ENCODE results near the gene SLC29A3.
"Not testable (repeated sequence)": the region's sequence is repeated elsewhere in the genome, so short reads cannot be mapped to it uniquely, and the experiment has no call there.

SLC29A3 gene

GRCh38 chr10:71271662-71272055 is 47.4 kb upstream of the SLC29A3 start:
- no CpG with 5 or more reads among the region's 14 CpGs for WGBS, 2 donors (ENCODE audit: extremely low coverage in 2 of 2, insufficient read length in 2 of 2, insufficient replicate concordance in 1 of 2)
- no peak overlapping the region for H2AFZ ChIP-seq (ENCODE audit: low read length)
- H3K4me1 ChIP-seq (ENCODE audit: control insufficient read depth in 2 of 2, insufficient read depth in 1 of 2, low read depth in 1 of 2, low read length in 2 of 2), result peaks cover 4 to 10% of the 10 kb centered on the region in 2 donors
- H2BK5ac ChIP-seq (ENCODE audit: low read length), result peak overlapping the region; percentile 76
- no peak overlapping the region for H3K4me2 ChIP-seq (ENCODE audit: insufficient read depth, low read length, poor library complexity, severe bottlenecking)
- peak overlapping the region; percentile 66 for H3K23ac ChIP-seq (ENCODE audit: low read depth, low read length, poor library complexity)
- no peak for DNase-seq (ENCODE audit: low spot score)
- no peak overlapping the region for H3K14ac ChIP-seq (ENCODE audit: low read length)
- no peaks in the 10 kb centered on the region for H3K9me3 ChIP-seq (replicated peaks in 1 of 2; ENCODE audit: control insufficient read depth in 2 of 2, insufficient read depth in 1 of 2, low read depth in 1 of 2, low read length in 2 of 2)
- no peak overlapping the region for H4K8ac ChIP-seq (ENCODE audit: low read depth, low read length)
- H4K91ac ChIP-seq (ENCODE audit: low read depth, low read length, poor library complexity), result no peak overlapping the region
- H3K4me3 ChIP-seq (ENCODE audit: low read length in 2 of 2), result no peak overlapping the region
- no peaks in the 10 kb centered on the region for H3K79me1 ChIP-seq (ENCODE audit: low read depth, low read length)
- peaks cover 0 to 15% (median 0%) of the 10 kb centered on the region in 3 experiments for H3K27me3 ChIP-seq (ENCODE audit: control insufficient read depth in 3 of 3, insufficient read depth in 3 of 3, low read depth in 1 of 3, low read length in 3 of 3)
- H3K4ac ChIP-seq (ENCODE audit: low read length), result peak overlapping the region; percentile 80
- no peak overlapping the region for H2BK12ac ChIP-seq (ENCODE audit: low read length)
- H2BK120ac ChIP-seq (ENCODE audit: low read depth, low read length), result no peak overlapping the region
- no peak overlapping the region for H3K27ac ChIP-seq (replicated peaks; ENCODE audit: low read length)
- H3K18ac ChIP-seq (ENCODE audit: low read length), result peak overlapping the region; percentile 88
- no peaks in the 10 kb centered on the region for H3K36me3 ChIP-seq (replicated peaks in 1 of 2; ENCODE audit: control insufficient read depth in 2 of 2, insufficient read depth in 2 of 2, low read length in 2 of 2)
- H2AK5ac ChIP-seq (ENCODE audit: low read depth, low read length), result peak overlapping the region; percentile 90
- H2BK15ac ChIP-seq (ENCODE audit: low read length), result peak overlapping the region; percentile 81
- no peak overlapping the region for H3K9ac ChIP-seq (ENCODE audit: low read depth, low read length, poor library complexity)

- Histone ChIP-seq H3K4me3 (ENCODE audit: low read length in 2 of 2) (no peak overlapping the region), H2BK120ac (ENCODE audit: low read depth, low read length) (no peak overlapping the region), H3K14ac (ENCODE audit: low read length) (no peak overlapping the region), H3K79me1 (ENCODE audit: low read depth, low read length) (no peaks in the 10 kb centered on the region), H4K8ac (ENCODE audit: low read depth, low read length) (no peak overlapping the region), H2AK5ac (ENCODE audit: low read depth, low read length) (peak overlapping the region; percentile 90), H3K9ac (ENCODE audit: low read depth, low read length, poor library complexity) (no peak overlapping the region), H3K9me3 (replicated peaks in 1 of 2; ENCODE audit: control insufficient read depth in 2 of 2, insufficient read depth in 1 of 2, low read depth in 1 of 2, low read length in 2 of 2) (no peaks in the 10 kb centered on the region), H4K91ac (ENCODE audit: low read depth, low read length, poor library complexity) (peak overlapping the region; percentile 38), H2BK5ac (ENCODE audit: low read length) (peak overlapping the region; percentile 76), H3K36me3 (replicated peaks in 1 of 2; ENCODE audit: control insufficient read depth in 2 of 2, insufficient read depth in 2 of 2, low read length in 2 of 2) (no peaks in the 10 kb centered on the region), H2BK15ac (ENCODE audit: low read length) (peak overlapping the region; percentile 41), H3K27me3 (ENCODE audit: control insufficient read depth in 3 of 3, insufficient read depth in 3 of 3, low read depth in 1 of 3, low read length in 3 of 3) (peaks cover 0 to 15% (median 0%) of the 10 kb centered on the region in 3 experiments), H2BK12ac (ENCODE audit: low read length) (no peak overlapping the region), H3K4me1 (ENCODE audit: control insufficient read depth in 2 of 2, insufficient read depth in 1 of 2, low read depth in 1 of 2, low read length in 2 of 2) (peaks cover 4 to 10% of the 10 kb centered on the region in 2 donors), H3K4me2 (ENCODE audit: insufficient read depth, low read length, poor library complexity, severe bottlenecking) (no peak overlapping the region), H3K18ac (ENCODE audit: low read length) (peak overlapping the region; percentile 88), H3K27ac (replicated peaks; ENCODE audit: low read length) (no peak overlapping the region), H3K4ac (ENCODE audit: low read length) (no peak overlapping the region), H3K23ac (ENCODE audit: low read depth, low read length, poor library complexity) (peak overlapping the region; percentile 66), H2AFZ (ENCODE audit: low read length) (no peak overlapping the region)
- no peak for DNase-seq (ENCODE audit: low spot score)
- no CpG with 5 or more reads among the region's 15 CpGs for WGBS, 2 donors (ENCODE audit: extremely low coverage in 2 of 2, insufficient read length in 2 of 2, insufficient replicate concordance in 1 of 2)
Observed at GRCh38 chr10:71272056-71272771, 46.8 kb upstream of the SLC29A3 start.

GRCh38 chr10:71272974-71273373 is 46.1 kb upstream of the SLC29A3 start:
- H3K27ac ChIP-seq (replicated peaks; ENCODE audit: low read length), result not testable (repeated sequence)
- peaks cover 4 to 10% of the 10 kb centered on the region in 2 donors for H3K4me1 ChIP-seq (ENCODE audit: control insufficient read depth in 2 of 2, insufficient read depth in 1 of 2, low read depth in 1 of 2, low read length in 2 of 2)

GRCh38 chr10:71273506-71273905 is 45.6 kb upstream of the SLC29A3 start:
- H3K79me1 ChIP-seq (ENCODE audit: low read depth, low read length), result no peaks in the 10 kb centered on the region
- peaks cover 4 to 13% of the 10 kb centered on the region in 2 donors for H3K4me1 ChIP-seq (ENCODE audit: control insufficient read depth in 2 of 2, insufficient read depth in 1 of 2, low read depth in 1 of 2, low read length in 2 of 2)
- H4K8ac ChIP-seq (ENCODE audit: low read depth, low read length), result no peak overlapping the region
- H3K36me3 ChIP-seq (replicated peaks in 1 of 2; ENCODE audit: control insufficient read depth in 2 of 2, insufficient read depth in 2 of 2, low read length in 2 of 2), result no peaks in the 10 kb centered on the region
- no peaks in the 10 kb centered on the region for H3K9me3 ChIP-seq (replicated peaks in 1 of 2; ENCODE audit: control insufficient read depth in 2 of 2, insufficient read depth in 1 of 2, low read depth in 1 of 2, low read length in 2 of 2)
- no peak overlapping the region for H2BK12ac ChIP-seq (ENCODE audit: low read length)
- no peak overlapping the region for H3K27ac ChIP-seq (replicated peaks; ENCODE audit: low read length)
- H3K9ac ChIP-seq (ENCODE audit: low read depth, low read length, poor library complexity), result no peak overlapping the region
- H3K4me2 ChIP-seq (ENCODE audit: insufficient read depth, low read length, poor library complexity, severe bottlenecking), result no peak overlapping the region
- no peak overlapping the region for H3K23ac ChIP-seq (ENCODE audit: low read depth, low read length, poor library complexity)
- H3K14ac ChIP-seq (ENCODE audit: low read length), result no peak overlapping the region
- no peak overlapping the region for H2BK5ac ChIP-seq (ENCODE audit: low read length)
- no peak overlapping the region for H3K4ac ChIP-seq (ENCODE audit: low read length)
- H2AFZ ChIP-seq (ENCODE audit: low read length), result no peak overlapping the region
- no peak overlapping the region for H2AK5ac ChIP-seq (ENCODE audit: low read depth, low read length)
- no peak overlapping the region for H4K91ac ChIP-seq (ENCODE audit: low read depth, low read length, poor library complexity)
- peaks cover 0 to 10% (median 0%) of the 10 kb centered on the region in 3 experiments for H3K27me3 ChIP-seq (ENCODE audit: control insufficient read depth in 3 of 3, insufficient read depth in 3 of 3, low read depth in 1 of 3, low read length in 3 of 3)
- no peak overlapping the region for H3K18ac ChIP-seq (ENCODE audit: low read length)
- H3K4me3 ChIP-seq (ENCODE audit: low read length in 2 of 2), result no peak overlapping the region
- H2BK15ac ChIP-seq (ENCODE audit: low read length), result no peak overlapping the region
- DNase-seq (ENCODE audit: low spot score), result no peak
- no CpG with 5 or more reads among the region's 5 CpGs for WGBS, 2 donors (ENCODE audit: extremely low coverage in 2 of 2, insufficient read length in 2 of 2, insufficient replicate concordance in 1 of 2)
- no peak overlapping the region for H2BK120ac ChIP-seq (ENCODE audit: low read depth, low read length)

More at GRCh38 chr10:71272974-71273373, 46.1 kb upstream of the SLC29A3 start:
- not testable (repeated sequence) for H2BK120ac ChIP-seq (ENCODE audit: low read depth, low read length); H2BK15ac ChIP-seq (ENCODE audit: low read length); H2BK12ac ChIP-seq (ENCODE audit: low read length); H3K4ac ChIP-seq (ENCODE audit: low read length); H3K4me2 ChIP-seq (ENCODE audit: insufficient read depth, low read length, poor library complexity, severe bottlenecking); H3K18ac ChIP-seq (ENCODE audit: low read length); H3K4me3 ChIP-seq (ENCODE audit: low read length in 2 of 2); H4K8ac ChIP-seq (ENCODE audit: low read depth, low read length); H3K9ac ChIP-seq (ENCODE audit: low read depth, low read length, poor library complexity); H3K9me3 ChIP-seq (replicated peaks in 1 of 2; ENCODE audit: control insufficient read depth in 2 of 2, insufficient read depth in 1 of 2, low read depth in 1 of 2, low read length in 2 of 2); H3K36me3 ChIP-seq (replicated peaks in 1 of 2; ENCODE audit: control insufficient read depth in 2 of 2, insufficient read depth in 2 of 2, low read length in 2 of 2); H2AK5ac ChIP-seq (ENCODE audit: low read depth, low read length); H2BK5ac ChIP-seq (ENCODE audit: low read length); H2AFZ ChIP-seq (ENCODE audit: low read length); H3K79me1 ChIP-seq (ENCODE audit: low read depth, low read length); H4K91ac ChIP-seq (ENCODE audit: low read depth, low read length, poor library complexity); H3K14ac ChIP-seq (ENCODE audit: low read length); DNase-seq (ENCODE audit: low spot score); H3K23ac ChIP-seq (ENCODE audit: low read depth, low read length, poor library complexity)
- WGBS, 2 donors (ENCODE audit: extremely low coverage in 2 of 2, insufficient read length in 2 of 2, insufficient replicate concordance in 1 of 2), result no CpG with 5 or more reads among the region's 11 CpGs
- H3K27me3 ChIP-seq (ENCODE audit: control insufficient read depth in 3 of 3, insufficient read depth in 3 of 3, low read depth in 1 of 3, low read length in 3 of 3), result peaks cover 0 to 15% (median 0%) of the 10 kb centered on the region in 3 experiments
